ENCODE data around the gene COL4A3.
"Not testable (repeated sequence)": the region's sequence is repeated elsewhere in the genome, so short reads cannot be mapped to it uniquely, and the experiment has no call there.

The COL4A3 gene

GRCh38 chr2:227205701-227206100 is 41.3 kb downstream of the COL4A3 start:
- no peak for DNase-seq (ENCODE audit: low read depth in 2 of 2, low spot score in 1 of 2)

DNA sequence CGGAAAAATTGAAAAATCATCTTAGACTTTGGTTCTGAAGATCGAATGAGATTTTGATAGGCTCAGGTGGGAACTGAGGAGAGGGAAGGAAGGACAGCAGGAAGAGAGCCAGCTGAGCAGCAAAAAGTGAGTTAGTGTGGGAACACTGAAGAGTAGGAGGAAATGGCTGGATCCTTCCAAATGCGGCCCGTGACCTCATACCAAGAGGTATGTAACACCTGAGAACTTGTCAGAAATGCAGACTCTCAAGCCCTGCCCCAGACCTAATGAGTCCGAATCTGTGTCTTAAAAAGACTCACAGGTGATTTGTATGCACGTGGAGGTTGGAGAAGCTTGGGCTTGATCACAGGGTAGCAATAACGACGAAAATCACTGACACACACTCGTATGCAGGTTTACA is 42.0 kb downstream of the COL4A3 start:
- DNase-seq (ENCODE audit: low read depth in 2 of 2, low spot score in 1 of 2) = no peak

DNA sequence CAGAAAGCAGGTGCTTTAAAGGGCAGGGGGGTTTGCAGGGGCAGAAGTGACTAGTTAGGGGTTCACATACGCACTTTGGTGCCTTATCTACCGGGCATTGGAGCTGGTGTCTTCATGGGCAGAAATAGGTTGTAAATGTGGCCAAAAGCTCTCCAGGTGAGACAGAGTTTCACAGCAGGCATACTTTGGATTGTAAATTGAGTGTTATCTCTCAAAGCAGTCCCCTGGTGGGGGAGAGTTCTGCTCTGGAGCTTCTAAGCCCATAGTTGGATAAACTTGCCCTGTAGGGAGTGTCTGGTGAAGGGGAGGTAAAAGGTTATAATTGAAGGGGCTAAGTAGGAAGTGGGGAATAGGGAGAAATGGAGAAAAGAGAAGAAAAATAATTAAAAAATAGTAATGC is 43.1 kb downstream of the COL4A3 start:
- no peak for DNase-seq (ENCODE audit: low read depth in 2 of 2, low spot score in 1 of 2)

DNA sequence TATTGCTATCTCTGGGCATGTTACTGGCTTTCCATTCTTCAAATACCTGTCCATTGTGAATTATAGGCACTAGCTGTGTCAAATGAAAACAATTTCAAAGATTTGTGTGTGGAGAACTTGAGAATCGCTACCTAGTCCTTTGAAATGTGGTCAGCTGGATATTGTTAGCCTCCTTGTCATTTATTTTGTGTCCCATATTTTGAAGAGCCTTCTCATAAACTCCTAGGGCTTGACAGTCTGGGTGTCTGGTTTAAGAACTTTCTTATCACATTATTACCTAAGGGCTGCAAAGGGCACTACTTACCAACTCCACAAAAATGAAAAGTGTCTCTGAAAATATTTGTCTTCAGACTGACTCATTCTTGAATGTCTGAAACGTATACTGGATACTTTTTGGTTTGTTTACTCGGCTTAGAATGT is 50.2 kb downstream of the COL4A3 start:
- no peak for DNase-seq (ENCODE audit: low read depth in 2 of 2, low spot score in 1 of 2)

GRCh38 chr2:227219312-227220105 is 55.1 kb downstream of the COL4A3 start:
- no peak for DNase-seq (ENCODE audit: low read depth in 2 of 2, low spot score in 1 of 2)

GRCh38 chr2:227221120-227221519 is 56.7 kb downstream of the COL4A3 start:
- DNase-seq (ENCODE audit: low read depth in 2 of 2, low spot score in 1 of 2) = no peak

- no peak for DNase-seq (ENCODE audit: low read depth in 2 of 2, low spot score in 1 of 2)
Measured at GRCh38 chr2:227222292-227222691, 57.9 kb downstream of the COL4A3 start.

GRCh38 chr2:227225641-227226040 is 61.2 kb downstream of the COL4A3 start:
- not testable (repeated sequence) for DNase-seq (ENCODE audit: low read depth in 2 of 2, low spot score in 1 of 2)

DNA sequence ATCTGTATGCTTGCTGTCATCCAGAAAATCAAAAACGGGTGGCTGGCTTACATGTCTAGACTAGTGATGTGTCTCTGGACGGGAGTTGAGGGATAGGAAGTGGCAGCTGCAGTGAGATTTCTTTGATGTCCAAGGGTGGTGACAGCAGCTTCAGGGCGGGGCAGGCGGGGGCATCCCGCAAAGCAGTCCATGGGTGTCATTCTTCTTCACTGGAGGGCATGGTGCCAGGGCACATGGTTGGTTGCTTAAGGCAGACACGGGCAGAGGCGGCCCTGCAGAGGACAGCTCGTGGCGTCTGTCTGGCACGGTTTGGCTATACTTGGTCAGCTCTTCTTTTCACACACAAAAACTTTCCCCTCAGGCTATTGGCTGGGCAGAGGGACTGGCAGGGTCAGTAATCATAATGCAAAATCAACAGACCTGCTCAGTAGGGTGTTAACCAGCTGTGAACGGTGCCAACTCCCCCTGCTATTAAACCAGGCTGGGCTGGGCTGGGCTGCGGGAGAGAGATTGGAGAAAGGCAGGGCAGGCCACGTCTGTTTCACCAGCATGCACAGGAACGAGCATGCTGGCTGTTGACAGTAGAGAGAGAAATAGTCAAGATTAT is 63.7 kb downstream of the COL4A3 start:
- DNase-seq (ENCODE audit: low read depth in 2 of 2, low spot score in 1 of 2) = no peak

- DNase-seq (ENCODE audit: low read depth in 2 of 2, low spot score in 1 of 2) = no peak
Measured at GRCh38 chr2:227230151-227230550, 65.7 kb downstream of the COL4A3 start.

GRCh38 chr2:227234429-227234828 is 70.0 kb downstream of the COL4A3 start:
- no peak for DNase-seq (ENCODE audit: low read depth in 2 of 2, low spot score in 1 of 2)

GRCh38 chr2:227237786-227238185 is 73.4 kb downstream of the COL4A3 start:
- no peak for DNase-seq (ENCODE audit: low read depth in 2 of 2, low spot score in 1 of 2)

DNA sequence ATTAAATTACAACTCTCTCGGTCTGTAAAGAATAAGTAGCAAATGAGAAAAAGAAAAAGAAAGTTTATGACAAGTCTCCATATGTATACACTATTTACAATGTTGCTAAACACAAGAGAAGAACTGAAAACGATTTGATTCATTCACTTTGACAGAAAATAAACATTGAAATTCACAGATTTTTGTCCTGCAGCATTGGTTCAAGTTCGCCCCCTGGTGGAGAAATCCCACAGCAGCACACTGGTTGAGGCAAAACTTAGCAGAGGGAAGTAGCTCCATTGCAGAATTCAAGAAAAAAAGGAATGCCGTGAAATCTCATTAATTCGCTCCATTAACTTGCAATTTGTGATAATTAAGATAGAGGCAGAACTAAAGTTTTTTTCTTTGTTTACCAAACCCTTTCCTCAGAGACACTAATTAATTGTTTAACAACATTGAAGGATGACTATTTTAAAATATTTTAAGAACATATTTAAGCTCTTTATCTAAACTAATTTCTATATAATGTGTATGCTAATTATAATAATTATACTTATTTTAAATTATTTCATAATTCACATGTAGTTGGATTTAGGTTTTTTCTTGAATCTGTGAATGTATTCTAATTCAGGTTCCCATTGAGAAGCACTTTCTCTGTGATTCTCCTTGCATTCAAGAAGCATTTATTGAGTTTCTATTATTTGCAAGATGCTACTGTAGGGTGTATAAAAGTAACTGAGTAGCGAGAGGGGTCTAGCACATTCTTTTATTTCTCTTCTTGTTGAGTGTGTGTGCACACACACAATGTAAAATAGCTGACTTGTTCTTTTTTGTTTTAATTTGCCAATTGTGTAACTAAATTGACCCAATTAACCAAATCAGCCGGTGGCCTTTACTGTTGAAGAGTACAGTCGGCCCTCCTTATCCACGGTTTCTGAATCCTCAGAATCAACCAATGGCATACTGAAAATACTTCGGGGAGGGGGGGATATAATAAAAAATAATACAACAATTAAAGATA is 74.1 kb downstream of the COL4A3 start:
- peak; percentile 8 to 10 for DNase-seq (ENCODE audit: low read depth in 2 of 2, low spot score in 1 of 2)

GRCh38 chr2:227241005-227241404 is 76.6 kb downstream of the COL4A3 start:
- no peak for DNase-seq (ENCODE audit: low read depth in 2 of 2, low spot score in 1 of 2)

GRCh38 chr2:227248876-227249275 is 84.5 kb downstream of the COL4A3 start:
- no peak for DNase-seq (ENCODE audit: low read depth in 2 of 2, low spot score in 1 of 2)

DNA sequence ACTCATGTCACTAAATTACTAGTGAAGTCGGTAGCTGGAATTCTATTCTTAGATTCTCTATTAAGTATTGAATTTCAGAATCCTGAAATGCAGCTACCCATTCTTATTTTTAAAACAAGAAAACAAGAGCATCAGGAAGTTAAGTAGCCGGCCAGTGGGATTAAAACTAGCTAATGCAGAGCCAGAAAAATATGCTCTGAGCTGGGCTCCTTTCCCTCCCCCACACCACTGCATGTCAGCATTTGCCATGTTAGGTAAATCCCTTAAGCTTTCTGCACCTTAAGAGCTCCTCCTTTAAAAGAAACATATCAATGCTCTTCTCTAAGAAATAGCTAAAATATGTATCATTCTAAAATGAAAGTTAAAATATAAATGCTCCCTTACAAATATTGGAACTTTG is 88.4 kb downstream of the COL4A3 start:
- DNase-seq (ENCODE audit: low read depth in 2 of 2, low spot score in 1 of 2) = no peak

DNA sequence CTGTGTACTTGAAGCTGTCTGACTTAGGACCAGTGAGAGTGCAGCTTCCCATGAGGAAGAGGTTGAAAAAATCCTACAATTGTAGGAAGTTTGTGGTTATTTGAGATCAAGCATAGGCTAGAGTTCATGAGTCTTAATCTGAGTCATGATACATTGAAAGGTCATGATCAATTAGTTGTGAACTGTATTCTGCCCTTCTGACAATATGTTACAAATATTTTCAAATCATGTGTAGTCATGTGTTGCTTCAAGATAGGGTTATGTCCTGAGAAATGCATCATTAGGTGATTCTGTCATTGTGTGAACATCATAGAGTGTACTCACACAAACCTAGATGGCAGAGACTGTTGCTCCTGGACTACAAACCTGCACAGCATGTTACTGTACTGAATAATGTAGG is 92.2 kb downstream of the COL4A3 start:
- DNase-seq (ENCODE audit: low read depth in 2 of 2, low spot score in 1 of 2) = no peak

- no peak for DNase-seq (ENCODE audit: low read depth in 2 of 2, low spot score in 1 of 2)
Measured at GRCh38 chr2:227257820-227258219, 93.4 kb downstream of the COL4A3 start.

- no peak for DNase-seq (ENCODE audit: low read depth in 2 of 2, low spot score in 1 of 2)
Measured at GRCh38 chr2:227260041-227260440, 95.6 kb downstream of the COL4A3 start.

DNA sequence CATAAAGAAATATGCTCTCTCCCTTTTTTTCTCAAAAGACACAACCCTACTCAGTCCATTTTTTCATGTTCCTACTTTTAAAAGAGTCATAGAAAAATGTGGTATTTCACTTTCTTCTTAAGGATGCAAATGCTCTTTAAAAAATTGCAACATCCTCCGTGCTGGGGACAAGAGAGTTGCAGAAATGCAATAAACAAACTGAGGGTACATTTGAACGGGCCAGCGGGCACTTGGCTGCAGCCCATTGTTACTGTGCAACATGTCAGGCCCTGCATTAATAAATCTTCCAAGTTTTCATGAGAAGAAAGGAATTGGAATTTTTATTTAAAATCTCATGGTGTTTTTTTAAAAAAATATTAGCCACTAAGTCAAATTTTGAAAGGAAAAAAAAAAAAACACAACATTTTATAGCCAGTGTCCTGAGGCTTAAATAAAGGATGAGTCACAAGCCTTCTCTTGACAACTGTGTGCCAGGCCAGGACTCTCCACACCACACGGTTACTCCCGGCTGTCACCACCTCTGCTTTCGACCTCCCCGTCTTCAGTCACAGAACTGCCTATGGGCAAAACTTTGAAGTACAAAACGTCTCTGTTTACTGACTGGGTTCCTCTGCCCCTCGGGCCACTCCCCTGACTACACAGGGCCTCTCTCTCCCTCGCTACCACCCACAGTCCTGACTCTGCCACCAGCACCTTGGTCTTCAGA is 103.1 kb downstream of the COL4A3 start:
- DNase-seq (ENCODE audit: low read depth in 2 of 2, low spot score in 1 of 2) = no peak

GRCh38 chr2:227280895-227281294 is 116.5 kb downstream of the COL4A3 start:
- no peak for DNase-seq (ENCODE audit: low read depth in 2 of 2, low spot score in 1 of 2)

All from stimulated activated CD8-positive, alpha-beta memory T cell treated with anti-CD3 and anti-CD28 coated beads, Interleukin-4, amount 100 ng/mL, for 1 hour (primary cell).